Heart right ventricle (tissue), 16 donors: ENCODE results near the gene RANBP3L. TPM values are rescaled to one million over a fixed set of nuclear protein-coding genes. Genes with fewer than 3 reads are reported as not detected.

ENCODE experiments used
- ATAC-seq, 8 donors: fragments of 200-7000 bp; cut with Tn5 transposase; one replicate each; pipeline ENCODE4 v1.9.1; 2020; ENCODE audit warnings: mild to moderate bottlenecking in 8 of 8, moderate library complexity in 8 of 8, moderate number of reproducible peaks in 1 of 8
- DNase-seq, 2 donors: peaks; one replicate each; pipeline ENCODE4 v3.0.0-alpha.2; 2020
- H3K27ac ChIP-seq, 10 donors: fragments of 200-600 bp; sonication (generic) in 2 of 10; one replicate each; pipeline versions ENCODE4 v1.5.0 to v1.8.0; 2020 to 2022; ENCODE audit warnings: mild to moderate bottlenecking in 3 of 10
- H3K27me3 ChIP-seq, 7 donors: fragments of 200-600 bp; one replicate each; pipeline ENCODE4 v1.8.0; 2021 to 2022; ENCODE audit warnings: mild to moderate bottlenecking in 2 of 7
- H3K36me3 ChIP-seq, 9 donors: fragments of 200-600 bp; sonication (generic) in 1 of 9; one replicate each; pipeline versions ENCODE4 v1.5.0 to v1.8.0; 2020 to 2022; ENCODE audit warnings: mild to moderate bottlenecking in 2 of 9
- H3K4me1 ChIP-seq, 9 donors: fragments of 200-600 bp; sonication (generic) in 1 of 9; one replicate each; pipeline versions ENCODE4 v1.5.0 to v1.8.0; 2020 to 2022; ENCODE audit warnings: mild to moderate bottlenecking in 4 of 9
- H3K4me3 ChIP-seq, 10 donors: fragments of 200-600 bp; sonication (generic) in 2 of 10; one replicate each; pipeline versions ENCODE4 v1.5.0 to v1.8.0; 2020 to 2022; ENCODE audit warnings: mild to moderate bottlenecking in 7 of 10, moderate library complexity in 2 of 10
- H3K9me3 ChIP-seq, 11 donors: fragments of 200-600 bp in 10 of 11; sonication (generic) in 2 of 11; one replicate each; pipeline versions ENCODE4 v1.5.0 to v1.8.0; 2013 to 2022; ENCODE audit warnings: mild to moderate bottlenecking in 2 of 11, control low read depth in 1 of 11, moderate library complexity in 1 of 11
- WGBS, 2 donors: extraction: QIAGEN DNeasy Blood & Tissue Kit; methylation state at CpG; one replicate each; pipeline ENCODE4 v1.1.7; 2013; ENCODE audit warnings: inconsistent platforms in 1 of 2; 5-methylcytosine and 5-hydroxymethylcytosine counted together
- intact Hi-C, 10 donors: fragments of 100-400 bp; cut with DNase I; formaldehyde crosslinking; loops; one replicate each; pipeline versions ENCODE4 v1.11.1 to v1.14.2; 2022
- polyA plus RNA-seq, 2 donors: library from polyadenylated mRNA; stranded (reverse); fragments of 200-250 nt; gene quantifications; one replicate each; pipeline ENCODE4 v1.2.3, GENCODE V29; 2013
- total RNA-seq, 10 donors: library from RNA; stranded (reverse); fragmentation: NEBNext Ultra II Directional in 3 of 10; extraction: Animal tissue kit (Norgen Biotek cat#: 25700) in 3 of 10; gene quantifications; one replicate each; pipeline versions ENCODE4 v1.2.1 to v1.2.4, GENCODE V29; 2021 to 2023
- TF ChIP-seq, protein P1 (sequence below), 9 donors: fragments of 200-600 bp; sonication (generic) in 2 of 9; IDR thresholded peaks; one replicate each; pipeline versions ENCODE4 v1.5.0 to v1.8.0; 2021 to 2022; ENCODE audit warnings: antibody characterized with exemption in 9 of 9, mild to moderate bottlenecking in 5 of 9, moderate library complexity in 1 of 9
- donor health status: Arrhythmogenic right ventricular cardiomyopathy.
- donor health status: ischemic (EF 13 %, LVEDD 7.1; RV severe dilation, severe dysfunction).
- donor health status: healthy with polysubstance abuse.
- donor health status: DM: no; HTN: yes; CAD: no.
- donor health status: DM: no; HTN: no; CAD: no.
- donor health status: ischemic (EF 25% LVEDD 6.9; RV normal size, moderate dysfunction).
- donor health status: ischemic (EF 25% LVEDD 5.7; RV mildly dilated, moderate dysfunction).
- donor health status: healthy.
- donor health status: DM: yes; HTN: yes; CAD: no.
- donor health status: Ischemic cardiomyopathy.
- donor health status: ischemic (EF 35%, LVEDD 5.7; RV mildly dilated, moderate dysfunction).
- donor health status: nonischemic (EF 11% LVEDD 7.7; RV severe dilation, severe dysfunction).
- donor health status: DM: yes; HTN: yes; CAD: no.
- donor health status: PGD.
- donor health status: ischemic (EF 29% LVEDD 5.4; RV normal size, mild dysfunction).
- donor health status: nonischemic (EF 23%, LVEDD 6.1; RV moderate dilation, normal function).

Gene RANBP3L
- total and polyA plus RNA-seq, 12 donors = 0.09 to 0.92 (median 0.49) TPM; not detected in 1

DNA sequence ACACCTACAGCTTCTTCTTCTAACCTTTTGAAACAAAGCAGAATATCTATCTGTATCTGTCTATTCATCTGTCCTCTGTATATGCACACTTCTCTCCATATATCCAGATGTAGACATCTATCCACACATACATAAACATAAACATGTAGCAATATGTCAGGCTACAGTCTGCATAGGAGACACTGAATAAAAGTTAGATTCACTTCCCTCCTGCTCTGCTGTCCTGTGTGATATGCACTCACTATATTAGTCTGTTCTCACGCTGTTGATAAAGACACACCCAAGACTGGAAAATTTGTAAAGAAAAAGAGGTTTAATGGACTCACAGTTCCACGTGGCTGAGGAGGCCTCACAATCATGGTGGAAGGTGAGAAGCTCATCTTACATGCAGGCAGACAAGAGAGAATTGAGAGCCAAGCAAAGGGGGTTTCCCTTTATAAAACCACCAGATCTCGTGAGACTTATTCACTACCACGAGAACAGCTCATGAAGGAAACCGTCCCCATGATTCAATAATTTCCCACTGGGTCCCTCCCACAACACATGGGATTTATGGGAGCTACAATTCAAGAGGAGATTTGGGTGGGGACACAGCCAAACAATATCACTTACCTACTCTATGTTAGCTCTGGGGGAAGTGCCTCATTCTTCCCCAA, 24.1 kb downstream of the RANBP3L start:
- ATAC-seq (no peak), DNase-seq (no peak)
- Histone ChIP-seq H3K27me3 (no peaks in the 10 kb centered on the region), H3K27ac (no peak overlapping the region), H3K9me3 (no peaks in the 10 kb centered on the region), H3K36me3 (no peaks in the 10 kb centered on the region), H3K4me1 (peaks cover 0 to 22% (median 4%) of the 10 kb centered on the region in 9 donors), H3K4me3 (no peak overlapping the region)
- 67 to 80% methylated on average over 5 of the region's 5 CpGs for WGBS, 2 donors
- TF ChIP-seq, protein P1, sequence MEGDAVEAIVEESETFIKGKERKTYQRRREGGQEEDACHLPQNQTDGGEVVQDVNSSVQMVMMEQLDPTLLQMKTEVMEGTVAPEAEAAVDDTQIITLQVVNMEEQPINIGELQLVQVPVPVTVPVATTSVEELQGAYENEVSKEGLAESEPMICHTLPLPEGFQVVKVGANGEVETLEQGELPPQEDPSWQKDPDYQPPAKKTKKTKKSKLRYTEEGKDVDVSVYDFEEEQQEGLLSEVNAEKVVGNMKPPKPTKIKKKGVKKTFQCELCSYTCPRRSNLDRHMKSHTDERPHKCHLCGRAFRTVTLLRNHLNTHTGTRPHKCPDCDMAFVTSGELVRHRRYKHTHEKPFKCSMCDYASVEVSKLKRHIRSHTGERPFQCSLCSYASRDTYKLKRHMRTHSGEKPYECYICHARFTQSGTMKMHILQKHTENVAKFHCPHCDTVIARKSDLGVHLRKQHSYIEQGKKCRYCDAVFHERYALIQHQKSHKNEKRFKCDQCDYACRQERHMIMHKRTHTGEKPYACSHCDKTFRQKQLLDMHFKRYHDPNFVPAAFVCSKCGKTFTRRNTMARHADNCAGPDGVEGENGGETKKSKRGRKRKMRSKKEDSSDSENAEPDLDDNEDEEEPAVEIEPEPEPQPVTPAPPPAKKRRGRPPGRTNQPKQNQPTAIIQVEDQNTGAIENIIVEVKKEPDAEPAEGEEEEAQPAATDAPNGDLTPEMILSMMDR (IDR thresholded peaks at IDR 0.05) = no peak
- intact Hi-C loops = no loop called here

DNA sequence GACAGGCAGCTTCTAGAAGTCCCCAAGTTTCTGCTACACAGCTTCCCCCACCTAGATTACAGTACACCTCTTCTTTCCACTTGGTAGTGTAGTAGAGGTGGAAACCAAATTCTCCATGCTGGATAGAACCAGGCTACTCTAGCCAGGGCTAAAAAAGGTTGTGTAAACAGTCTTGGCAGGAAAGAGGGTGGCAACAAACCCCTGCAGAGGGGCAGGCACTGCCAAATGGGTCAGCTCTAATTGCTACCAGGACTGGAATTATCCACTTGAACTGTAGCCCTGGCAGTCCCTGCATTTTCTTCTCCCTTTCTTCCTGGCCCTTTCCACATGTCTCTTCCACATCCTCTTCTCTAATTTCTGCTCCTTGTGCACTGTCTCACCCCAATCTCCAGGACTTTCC, 24.8 kb downstream of the RANBP3L start:
- DNase-seq = no peak
- intact Hi-C loops = no loop called here
- Histone ChIP-seq H3K9me3 (no peaks in the 10 kb centered on the region), H3K36me3 (no peaks in the 10 kb centered on the region), H3K4me1 (peaks cover 0 to 22% (median 4%) of the 10 kb centered on the region in 9 donors), H3K27me3 (no peaks in the 10 kb centered on the region), H3K4me3 (no peak overlapping the region), H3K27ac (no peak overlapping the region)
- ATAC-seq = peak in 6 of 8 donors; percentile 16 to 79 (median 64)
- TF ChIP-seq, protein P1 (IDR thresholded peaks at IDR 0.05) = no peak

DNA sequence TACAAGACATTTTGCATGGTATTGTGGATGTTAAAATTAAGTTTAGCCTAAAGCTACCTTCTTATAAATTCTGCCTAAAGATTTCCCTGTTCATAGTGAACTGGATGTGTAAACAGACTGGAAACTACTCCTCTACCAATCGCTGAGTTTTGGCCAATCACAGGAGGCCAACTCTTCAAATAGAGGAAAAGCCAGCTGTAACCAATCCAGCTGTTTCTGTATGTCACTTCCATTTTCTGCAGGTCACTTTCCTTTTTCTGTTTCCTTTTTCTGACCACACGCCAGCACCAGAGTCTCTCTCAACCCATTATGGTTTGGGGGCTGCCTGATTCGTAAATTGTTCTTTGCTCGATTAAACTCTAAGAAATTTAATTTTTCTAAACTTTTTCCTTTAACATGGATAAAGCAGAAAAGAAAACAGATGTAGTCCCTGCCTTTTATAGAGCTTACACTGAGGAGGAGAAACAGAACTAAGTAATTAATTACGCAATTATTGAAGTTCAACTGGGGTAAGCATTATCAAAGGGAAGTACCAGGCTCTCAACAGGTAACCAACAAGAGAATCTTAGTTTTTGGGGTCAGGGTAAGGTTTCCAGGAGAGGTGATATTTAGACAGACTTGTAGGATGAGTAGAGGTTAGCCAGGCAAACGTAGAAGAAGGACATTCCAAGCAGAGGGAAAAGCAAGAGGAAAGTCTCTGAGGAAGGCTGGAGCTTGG, 27.7 kb downstream of the RANBP3L start:
- Histone ChIP-seq H3K4me1 (peaks cover 0 to 12% (median 4%) of the 10 kb centered on the region in 9 donors), H3K27ac (peak overlapping the region in 3 of 10 donors; percentile 12 to 22 (median 21)), H3K36me3 (no peaks in the 10 kb centered on the region), H3K4me3 (no peak overlapping the region), H3K9me3 (no peaks in the 10 kb centered on the region), H3K27me3 (no peaks in the 10 kb centered on the region)
- TF ChIP-seq, protein P1 (IDR thresholded peaks at IDR 0.05) = no peak
- intact Hi-C loops = no loop called here
- ATAC-seq = peak in 3 of 8 donors; percentile 19 to 46 (median 27)
- peak in 1 of 2 donors; percentile 6 for DNase-seq
- 71 to 72% methylated on average over 6 of the region's 6 CpGs for WGBS, 2 donors

GRCh38 chr5:36272136-36272690, 29.5 kb downstream of the RANBP3L start:
- H3K27me3 ChIP-seq = no peaks in the 10 kb centered on the region
- 89 to 92% methylated on average over 2 of the region's 2 CpGs for WGBS, 2 donors
- ATAC-seq (no peak), DNase-seq (no peak)
- TF ChIP-seq, protein P1 (IDR thresholded peaks at IDR 0.05) = no peak
- intact Hi-C loops = no loop called here
- no peak overlapping the region for H3K27ac ChIP-seq
- H3K36me3 ChIP-seq = no peaks in the 10 kb centered on the region
- no peaks in the 10 kb centered on the region for H3K9me3 ChIP-seq
- peaks cover 0 to 12% (median 0%) of the 10 kb centered on the region in 9 donors for H3K4me1 ChIP-seq
- H3K4me3 ChIP-seq = no peak overlapping the region
